ENCODE data around the gene MICAL1. TPM values are rescaled to one million over a fixed set of nuclear protein-coding genes. Genes with fewer than 3 reads are reported as not detected.

MICAL1 gene
- total and polyA plus RNA-seq, 2 of the 8 experiments (the other 6 are each of a cell fraction or from before 2014, with no cell fraction given), result 42.5 to 55.4 TPM

DNA sequence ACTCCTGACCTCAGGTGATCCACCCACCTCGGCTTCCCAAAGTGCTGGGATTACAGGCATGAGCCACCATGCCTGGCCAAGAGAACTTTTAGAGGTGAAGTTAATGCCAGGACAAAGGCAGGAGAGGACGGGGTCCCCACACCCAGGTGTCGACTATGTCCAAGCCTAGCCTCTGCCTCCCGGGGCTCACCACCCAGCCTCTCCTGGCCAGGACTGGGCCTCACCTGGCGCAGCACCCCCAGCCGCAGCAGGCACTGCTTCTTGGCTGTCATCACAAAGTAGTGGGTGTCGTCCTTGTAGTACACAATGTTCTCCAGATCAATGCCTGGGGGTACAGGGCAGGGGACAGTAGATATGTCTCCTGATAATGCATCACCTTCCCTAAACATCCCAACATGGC lies 4.2 kb downstream of the MICAL1 start:
- FAIRE-seq, result no peak
- Histone ChIP-seq H2BK12ac (ENCODE audit: low read depth, low read length) (no peak overlapping the region), H3K9me3 (ENCODE audit: insufficient read depth in 2 of 2, low read depth in 1 of 2, low read length in 1 of 2) (no peaks in the 10 kb centered on the region), H2BK20ac (ENCODE audit: low read length) (no peak overlapping the region), H3K79me2 (ENCODE audit: control insufficient read depth in 1 of 2, insufficient read depth in 2 of 2, low read length in 2 of 2) (no peaks in the 10 kb centered on the region), H2AFZ (ENCODE audit: low read length) (no peak overlapping the region), H3K4me2 (ENCODE audit: insufficient read depth in 1 of 2, low read depth in 2 of 2, low read length in 2 of 2) (no peak overlapping the region), H4K8ac (ENCODE audit: extremely low read depth, insufficient read depth, low read length) (no peak overlapping the region), H3K4ac (replicated peaks; ENCODE audit: insufficient read length, low read depth, low read length) (no peak overlapping the region), H3K23ac (ENCODE audit: insufficient read length) (no peak overlapping the region), H3K18ac (ENCODE audit: extremely low read depth, low read length) (no peak overlapping the region), H3K79me1 (ENCODE audit: low read depth, low read length) (no peaks in the 10 kb centered on the region; the same call in 1 of the 2 replicates), H3K4me3 (ENCODE audit: extremely low read depth in 1 of 4, insufficient read depth in 2 of 4, low read depth in 3 of 4, low read length in 4 of 4) (no peak overlapping the region), H4K91ac (replicated peaks; ENCODE audit: insufficient read length, low read length) (no peak overlapping the region), H2AK5ac (ENCODE audit: low read depth, low read length) (no peak overlapping the region), H3K23me2 (ENCODE audit: low read depth, low read length) (peaks cover 6% of the 10 kb centered on the region), H3K56ac (replicated peaks; ENCODE audit: insufficient read length, low read depth, low read length) (no peak overlapping the region), H2BK5ac (ENCODE audit: low read depth, low read length) (no peak overlapping the region), H3K36me3 (ENCODE audit: control insufficient read depth in 2 of 4, insufficient read depth in 4 of 4, low read length in 3 of 4) (peaks cover 0 to 24% (median 10%) of the 10 kb centered on the region in 4 experiments; a peak in 5 of 8 replicates), H2BK15ac (ENCODE audit: low read length) (no peak overlapping the region), H4K20me1 (replicated peaks in 1 of 2; ENCODE audit: control insufficient read depth in 1 of 2, insufficient read depth in 2 of 2, low read length in 2 of 2) (peaks cover 0 to 10% of the 10 kb centered on the region in 2 experiments), H3K9ac (replicated peaks in 1 of 4; ENCODE audit: extremely low read depth in 1 of 4, low read depth in 3 of 4, low read length in 3 of 4) (no peak overlapping the region), H3K14ac (ENCODE audit: insufficient read length) (no peak overlapping the region), H3K27ac (ENCODE audit: low read depth, low read length) (no peak overlapping the region), H4K5ac (ENCODE audit: insufficient read length, low read depth, low read length) (no peak overlapping the region), H3K27me3 (replicated peaks in 1 of 4; ENCODE audit: control insufficient read depth in 3 of 4, extremely low read depth in 1 of 4, insufficient read depth in 3 of 4, low read length in 3 of 4) (no peaks in the 10 kb centered on the region), H3K4me1 (replicated peaks in 1 of 4; ENCODE audit: control insufficient read depth in 3 of 4, insufficient read depth in 4 of 4, low read length in 3 of 4) (peaks cover 0 to 10% (median 5%) of the 10 kb centered on the region in 4 experiments; a peak in 5 of 7 replicates), H2BK120ac (replicated peaks; ENCODE audit: low read depth, low read length) (no peak overlapping the region)
- TF ChIP-seq TBP (IDR thresholded peaks at IDR 0.05; ENCODE audit: low read depth, low read length), result no peak
- TF ChIP-seq CREB1 (IDR thresholded peaks at IDR 0.05), result no peak
- TF ChIP-seq TCF12 (IDR thresholded peaks at IDR 0.05; ENCODE audit: low read depth, low read length), result no peak
- TF ChIP-seq CTBP2 (IDR thresholded peaks at IDR 0.05; ENCODE audit: borderline replicate concordance, insufficient read depth, insufficient read length, low read length), result no peak
- 94% methylated on average over 7 of the region's 7 CpGs; no CpG with 5 or more reads in 1 of the 2 experiments for WGBS, 2 experiments (ENCODE audit: extremely low coverage in 1 of 2, insufficient coverage in 1 of 2, insufficient read length in 1 of 2, insufficient replicate concordance in 2 of 2, low coverage in 1 of 2, low lambda C conversion rate in 2 of 2, missing lambda C conversion rate in 1 of 2)
- ChIA-PET CTCF (ENCODE audit: partially characterized antibody) (interaction anchor here (0.7 to 7.5 kb wide), 2 partner anchors 8 to 237 kb away, joined by 4 to 63 read pairs; partner anchors contain the start of genes PPIL6 and SMPD2), POLR2A (ENCODE audit: partially characterized antibody) (interaction anchor here (1.3 to 7.5 kb wide), 2 partner anchors 9 to 69 kb away, joined by 3 to 85 read pairs; partner anchors contain the start of genes CD164, PPIL6 and SMPD2)
- DNase-seq (ENCODE audit: low read depth in 1 of 2, low spot score in 2 of 2), result no peak

Measured in H1 (cell line).